Smooth muscle cell (in vitro differentiated cells): ENCODE data around the gene PRDM4. TPM values are rescaled to one million over a fixed set of nuclear protein-coding genes. Genes with fewer than 3 reads are reported as not detected.
"Not testable (repeated sequence)": the region's sequence is repeated elsewhere in the genome, so short reads cannot be mapped to it uniquely, and the experiment has no call there.

ENCODE experiments used
- DNase-seq: peaks from one replicate; lab custom pipeline; 2025; ENCODE audit not compliant: unreplicated experiment; lab: John Stamatoyannopoulos, UW
- H2AFZ ChIP-seq: fragments of 200-600 bp; sonication (generic); 2 replicates; pipeline ENCODE4 v1.6.0; 2016; ENCODE audit warnings: antibody characterized with exemption, low read depth, mild to moderate bottlenecking
- H3F3A ChIP-seq: fragments of 200-600 bp; sonication (generic); 2 replicates; pipeline ENCODE4 v1.6.0; 2017; ENCODE audit warnings: antibody characterized with exemption, low read depth
- H3K27ac ChIP-seq: fragments of 200-600 bp; sonication (generic); 2 replicates; pipeline ENCODE4 v1.5.1; 2016; ENCODE audit warnings: low read depth, mild to moderate bottlenecking
- H3K27me3 ChIP-seq: fragments of 200-600 bp; sonication (generic); 2 replicates; pipeline ENCODE4 v1.6.1; 2016; ENCODE audit warnings: low read depth, mild to moderate bottlenecking
- H3K36me3 ChIP-seq: fragments of 200-600 bp; sonication (generic); 2 replicates; pipeline ENCODE4 v1.5.1; 2016; ENCODE audit warnings: low read depth
- H3K4me1 ChIP-seq: fragments of 200-600 bp; sonication (generic); 2 replicates; pipeline ENCODE4 v1.5.1; 2016; ENCODE audit warnings: low read depth
- H3K4me2 ChIP-seq: fragments of 200-600 bp; sonication (generic); 2 replicates; pipeline ENCODE4 v1.6.0; 2016; ENCODE audit warnings: mild to moderate bottlenecking
- H3K4me3 ChIP-seq: fragments of 200-600 bp; sonication (generic); 2 replicates; pipeline ENCODE4 v1.5.1; 2016; ENCODE audit warnings: mild to moderate bottlenecking
- H3K79me2 ChIP-seq: fragments of 200-600 bp; sonication (generic); 2 replicates; pipeline ENCODE4 v1.6.0; 2016; ENCODE audit warnings: low read depth, mild to moderate bottlenecking
- H3K9ac ChIP-seq: fragments of 200-600 bp; sonication (generic); 2 replicates; pipeline ENCODE4 v1.6.0; 2016; ENCODE audit warnings: low read depth
- H3K9me3 ChIP-seq: fragments of 200-600 bp; sonication (generic); replicated peaks from 2 replicates; pipeline ENCODE4 v1.5.1; 2016; ENCODE audit warnings: low read depth
- H4K20me1 ChIP-seq: fragments of 200-600 bp; sonication (generic); 2 replicates; pipeline ENCODE4 v1.6.0; 2016; ENCODE audit warnings: low read depth
- CTCF ChIP-seq: fragments of 200-600 bp; sonication (generic); IDR thresholded peaks from 2 replicates; pipeline ENCODE4 v1.5.1; 2017; ENCODE audit warnings: borderline replicate concordance, mild to moderate bottlenecking, antibody characterized with exemption; ENCODE audit not compliant: insufficient read depth, poor library complexity, severe bottlenecking
- WGBS: methylation state at CpG from one replicate; pipeline ENCODE4 v1.1.7; 2016; ENCODE audit warnings: low lambda C conversion rate; 5-methylcytosine and 5-hydroxymethylcytosine counted together
- polyA plus RNA-seq: library from polyadenylated mRNA; unstranded; fragments of >200 nt; fragmentation: Nextera tagmentation; extraction: Ambion mirVana; gene quantifications from 2 replicates; pipeline ENCODE4 v1.2.1, GENCODE V29; 2016
- total RNA-seq: library from RNA; depleted of rRNA; stranded (reverse); fragments of >200 nt; gene quantifications from 2 replicates; pipeline ENCODE4 v1.2.3, GENCODE V29; 2014

The PRDM4 gene
- total and polyA plus RNA-seq, 2 experiments from 2014 or later, result 19.1 to 26.2 TPM

- Histone ChIP-seq H3K4me1 (no peaks in the 10 kb centered on the region), H3K9ac (no peak overlapping the region), H4K20me1 (no peaks in the 10 kb centered on the region), H3K9me3 (no peaks in the 10 kb centered on the region), H3F3A (no peaks in the 10 kb centered on the region), H3K79me2 (no peaks in the 10 kb centered on the region), H3K4me2 (no peak overlapping the region), H3K4me3 (no peak overlapping the region), H2AFZ (no peak overlapping the region), H3K27me3 (no peaks in the 10 kb centered on the region), H3K36me3 (peaks cover 8% of the 10 kb centered on the region), H3K27ac (no peak overlapping the region)
- no peak for TF ChIP-seq CTCF
- 88% methylated on average over 1 of the region's 1 CpG for WGBS
- no peak for DNase-seq
These were observed 42.3 kb downstream of the PRDM4 start for GRCh38 chr12:107718606-107719005.

GRCh38 chr12:107715780-107716179 lies 45.2 kb downstream of the PRDM4 start:
- no peak for DNase-seq
- Histone ChIP-seq H3K4me1 (no peaks in the 10 kb centered on the region), H3K36me3 (peaks cover 24% of the 10 kb centered on the region), H4K20me1 (no peaks in the 10 kb centered on the region), H3K27me3 (no peaks in the 10 kb centered on the region), H3K9me3 (no peaks in the 10 kb centered on the region), H3K27ac (no peak overlapping the region), H2AFZ (no peak overlapping the region), H3K4me3 (no peak overlapping the region), H3K79me2 (no peaks in the 10 kb centered on the region), H3F3A (no peaks in the 10 kb centered on the region), H3K4me2 (no peak overlapping the region), H3K9ac (no peak overlapping the region)
- no peak for TF ChIP-seq CTCF

GRCh38 chr12:107705522-107705921 lies 55.4 kb downstream of the PRDM4 start:
- H3F3A ChIP-seq, H3K9me3 ChIP-seq, H3K4me1 ChIP-seq, H2AFZ ChIP-seq, DNase-seq, H3K27ac ChIP-seq, H3K4me2 ChIP-seq, H3K27me3 ChIP-seq, H3K9ac ChIP-seq, H4K20me1 ChIP-seq, H3K4me3 ChIP-seq: not testable (repeated sequence)
- WGBS, result 98% methylated on average over 5 of the region's 5 CpGs
- Histone ChIP-seq H3K36me3 (peaks cover 62% of the 10 kb centered on the region), H3K79me2 (peaks cover 15% of the 10 kb centered on the region)

GRCh38 chr12:107704041-107704440 lies 56.9 kb downstream of the PRDM4 start:
- 99% methylated on average over 5 of the region's 5 CpGs for WGBS

More at GRCh38 chr12:107704041-107704440, 56.9 kb downstream of the PRDM4 start:
- no peak overlapping the region for H3K9ac ChIP-seq
- peaks cover 67% of the 10 kb centered on the region for H3K36me3 ChIP-seq
- no peak overlapping the region for H3K4me3 ChIP-seq
- DNase-seq, result no peak
- no peak overlapping the region for H3K27ac ChIP-seq
- peaks cover 10% of the 10 kb centered on the region for H3K9me3 ChIP-seq
- peaks cover 7% of the 10 kb centered on the region for H4K20me1 ChIP-seq
- H3K27me3 ChIP-seq, result no peaks in the 10 kb centered on the region
- H3K4me2 ChIP-seq, result no peak overlapping the region
- no peak overlapping the region for H2AFZ ChIP-seq
- peaks cover 15% of the 10 kb centered on the region for H3K79me2 ChIP-seq
- no peak for TF ChIP-seq CTCF
- H3F3A ChIP-seq, result no peaks in the 10 kb centered on the region
- no peaks in the 10 kb centered on the region for H3K4me1 ChIP-seq
